ENCODE data around the gene XG. TPM values are rescaled to one million over a fixed set of nuclear protein-coding genes. Genes with fewer than 3 reads are reported as not detected.
"Not testable (repeated sequence)": the region's sequence is repeated elsewhere in the genome, so short reads cannot be mapped to it uniquely, and the experiment has no call there.

XG gene
- total RNA-seq, 3 donors from 2014 or later (not counting 1 experiment from before 2014, with no cell fraction given): 0.85 TPM; not detected in 2

DNA sequence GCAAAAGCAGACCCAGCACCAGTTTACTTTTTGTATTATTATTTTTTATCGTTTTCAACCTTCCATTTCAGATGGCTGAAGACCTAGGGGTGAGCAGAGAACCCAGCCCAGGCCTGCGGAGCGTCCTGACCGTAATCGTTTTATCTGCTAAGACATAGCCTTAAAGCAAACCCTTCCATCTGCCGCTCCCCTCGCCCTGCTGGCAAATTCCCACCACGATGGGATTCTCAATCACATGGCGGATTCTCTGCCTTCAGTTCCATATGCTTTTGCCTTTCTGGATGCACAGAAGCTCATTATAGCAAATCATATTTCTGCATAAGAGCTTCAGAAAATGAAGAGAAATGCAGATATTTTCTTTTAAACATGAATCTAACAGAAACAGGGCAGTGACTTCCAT lies 18.6 kb upstream of the XG start:
- Mint-ChIP-seq H3K36me3 (peaks cover 22% of the 10 kb centered on the region), H3K27me3 (ENCODE audit: low read depth in 2 of 2) (no peaks in the 10 kb centered on the region), H3K27ac (peak overlapping the region; percentile 29 to 37), H3K9me3 (no peaks in the 10 kb centered on the region), H3K4me1 (peaks cover 22 to 26% of the 10 kb centered on the region in 2 donors), H3K4me3 (peak overlapping the region; percentile 49)
- peaks cover 41% of the 10 kb centered on the region for H3K36me3 ChIP-seq (ENCODE audit: control insufficient read depth, insufficient read depth, low read length)
- DNase-seq: no peak
- H3K4me1 ChIP-seq (ENCODE audit: control insufficient read depth, insufficient read depth, low read length): peaks cover 6% of the 10 kb centered on the region
- H3K4me3 ChIP-seq (ENCODE audit: low read length): no peak overlapping the region
- TF ChIP-seq, protein P1, sequence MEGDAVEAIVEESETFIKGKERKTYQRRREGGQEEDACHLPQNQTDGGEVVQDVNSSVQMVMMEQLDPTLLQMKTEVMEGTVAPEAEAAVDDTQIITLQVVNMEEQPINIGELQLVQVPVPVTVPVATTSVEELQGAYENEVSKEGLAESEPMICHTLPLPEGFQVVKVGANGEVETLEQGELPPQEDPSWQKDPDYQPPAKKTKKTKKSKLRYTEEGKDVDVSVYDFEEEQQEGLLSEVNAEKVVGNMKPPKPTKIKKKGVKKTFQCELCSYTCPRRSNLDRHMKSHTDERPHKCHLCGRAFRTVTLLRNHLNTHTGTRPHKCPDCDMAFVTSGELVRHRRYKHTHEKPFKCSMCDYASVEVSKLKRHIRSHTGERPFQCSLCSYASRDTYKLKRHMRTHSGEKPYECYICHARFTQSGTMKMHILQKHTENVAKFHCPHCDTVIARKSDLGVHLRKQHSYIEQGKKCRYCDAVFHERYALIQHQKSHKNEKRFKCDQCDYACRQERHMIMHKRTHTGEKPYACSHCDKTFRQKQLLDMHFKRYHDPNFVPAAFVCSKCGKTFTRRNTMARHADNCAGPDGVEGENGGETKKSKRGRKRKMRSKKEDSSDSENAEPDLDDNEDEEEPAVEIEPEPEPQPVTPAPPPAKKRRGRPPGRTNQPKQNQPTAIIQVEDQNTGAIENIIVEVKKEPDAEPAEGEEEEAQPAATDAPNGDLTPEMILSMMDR (IDR thresholded peaks at IDR 0.05): no peak
- H3K9me3 ChIP-seq (ENCODE audit: control insufficient read depth, insufficient read depth, low read length): no peaks in the 10 kb centered on the region
- H3K27ac ChIP-seq (ENCODE audit: low read length): no peak overlapping the region
- H3K27me3 ChIP-seq (ENCODE audit: control insufficient read depth, insufficient read depth, low read length): no peaks in the 10 kb centered on the region
- no peak for ATAC-seq
- intact Hi-C loops (cut with micrococcal nuclease): no loop called here
- 89% methylated on average over 9 of the region's 9 CpGs for WGBS (ENCODE audit: insufficient coverage)

DNA sequence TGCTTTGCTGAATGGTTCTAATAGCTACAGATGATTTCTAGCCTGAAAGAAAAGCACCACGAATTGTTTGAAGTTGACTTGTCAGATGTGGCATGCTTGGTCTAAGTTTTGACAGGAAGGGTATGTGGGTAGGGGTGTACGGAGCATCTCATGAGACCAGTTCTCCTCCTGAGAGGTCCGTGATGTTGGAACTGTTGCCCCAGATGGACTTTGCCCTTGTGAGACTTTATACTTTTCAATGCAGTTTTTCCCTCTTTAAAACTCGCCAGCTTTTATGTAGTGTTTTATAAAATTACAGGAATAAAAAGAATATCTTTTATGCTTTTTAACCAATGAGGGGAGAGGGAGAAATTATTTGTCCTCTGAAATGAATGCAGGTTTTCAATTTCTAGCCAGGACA lies 16.6 kb upstream of the XG start:
- 77% methylated on average over 4 of the region's 4 CpGs for WGBS (ENCODE audit: insufficient coverage)
- TF ChIP-seq, protein P1 (IDR thresholded peaks at IDR 0.05): no peak
- no peak overlapping the region for H3K4me3 ChIP-seq (ENCODE audit: low read length)
- intact Hi-C loops (cut with micrococcal nuclease): no loop called here
- H3K27me3 Mint-ChIP-seq (ENCODE audit: low read depth in 2 of 2): no peaks in the 10 kb centered on the region
- peaks cover 10% of the 10 kb centered on the region for H3K36me3 Mint-ChIP-seq
- peaks cover 25 to 26% of the 10 kb centered on the region in 2 donors for H3K4me1 Mint-ChIP-seq
- H3K27ac ChIP-seq (ENCODE audit: low read length): no peak overlapping the region
- H3K9me3 Mint-ChIP-seq: no peaks in the 10 kb centered on the region
- no peaks in the 10 kb centered on the region for H3K27me3 ChIP-seq (ENCODE audit: control insufficient read depth, insufficient read depth, low read length)
- no peak for DNase-seq
- no peak overlapping the region for H3K4me3 Mint-ChIP-seq
- H3K4me1 ChIP-seq (ENCODE audit: control insufficient read depth, insufficient read depth, low read length): peaks cover 6% of the 10 kb centered on the region
- no peak for ATAC-seq
- no peak overlapping the region for H3K27ac Mint-ChIP-seq
- no peaks in the 10 kb centered on the region for H3K9me3 ChIP-seq (ENCODE audit: control insufficient read depth, insufficient read depth, low read length)
- H3K36me3 ChIP-seq (ENCODE audit: control insufficient read depth, insufficient read depth, low read length): peaks cover 31% of the 10 kb centered on the region

DNA sequence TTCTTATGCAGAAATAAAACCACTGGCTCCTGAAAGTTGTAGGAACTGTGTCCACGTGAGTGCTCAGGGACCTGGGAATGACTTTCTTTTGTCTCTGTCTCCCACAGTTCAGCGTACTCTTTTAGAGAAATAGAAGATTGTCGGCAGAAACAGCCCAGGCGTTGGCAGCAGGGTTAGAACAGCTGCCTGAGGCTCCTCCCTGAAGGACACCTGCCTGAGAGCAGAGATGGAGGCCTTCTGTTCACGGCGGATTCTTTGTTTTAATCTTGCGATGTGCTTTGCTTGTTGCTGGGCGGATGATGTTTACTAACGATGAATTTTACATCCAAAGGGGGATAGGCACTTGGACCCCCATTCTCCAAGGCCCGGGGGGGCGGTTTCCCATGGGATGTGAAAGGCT lies 11.2 kb upstream of the XG start:
- Mint-ChIP-seq H3K27me3 (ENCODE audit: low read depth in 2 of 2) (no peaks in the 10 kb centered on the region), H3K27ac (peak overlapping the region; percentile 25 to 31), H3K4me3 (no peak overlapping the region), H3K36me3 (peaks cover 15% of the 10 kb centered on the region), H3K9me3 (no peaks in the 10 kb centered on the region), H3K4me1 (peaks cover 0 to 5% of the 10 kb centered on the region in 2 donors)
- intact Hi-C loops (cut with micrococcal nuclease): no loop called here
- peaks cover 21% of the 10 kb centered on the region for H3K36me3 ChIP-seq (ENCODE audit: control insufficient read depth, insufficient read depth, low read length)
- no peaks in the 10 kb centered on the region for H3K27me3 ChIP-seq (ENCODE audit: control insufficient read depth, insufficient read depth, low read length)
- DNase-seq: no peak
- no peak overlapping the region for H3K4me3 ChIP-seq (ENCODE audit: low read length)
- TF ChIP-seq, protein P1 (IDR thresholded peaks at IDR 0.05): no peak
- H3K4me1 ChIP-seq (ENCODE audit: control insufficient read depth, insufficient read depth, low read length): no peaks in the 10 kb centered on the region
- no peaks in the 10 kb centered on the region for H3K9me3 ChIP-seq (ENCODE audit: control insufficient read depth, insufficient read depth, low read length)
- no peak overlapping the region for H3K27ac ChIP-seq (ENCODE audit: low read length)
- WGBS (ENCODE audit: insufficient coverage): 97% methylated on average over 11 of the region's 11 CpGs
- ATAC-seq: no peak

DNA sequence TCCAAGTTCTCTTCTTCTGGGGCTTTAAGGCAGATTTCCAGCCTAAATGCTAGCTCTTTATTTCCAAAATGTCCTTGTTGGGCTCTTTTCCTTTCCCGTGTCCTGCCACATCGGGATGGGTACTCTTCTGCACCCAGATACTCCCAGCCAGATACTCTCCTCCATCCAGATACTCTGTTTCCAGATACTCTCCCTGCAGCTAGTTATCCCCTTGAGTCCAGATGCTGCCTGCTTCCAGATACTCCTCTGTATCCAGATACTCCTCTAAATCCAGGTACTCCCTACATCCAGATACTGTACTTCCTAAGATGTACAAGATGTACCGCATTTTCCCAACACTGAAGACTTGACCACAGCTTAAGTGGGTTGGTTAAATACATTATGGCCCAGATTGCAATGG lies 10.5 kb upstream of the XG start:
- peaks cover 0 to 5% of the 10 kb centered on the region in 2 donors for H3K4me1 Mint-ChIP-seq
- no peaks in the 10 kb centered on the region for H3K9me3 ChIP-seq (ENCODE audit: control insufficient read depth, insufficient read depth, low read length)
- no peak overlapping the region for H3K27ac ChIP-seq (ENCODE audit: low read length)
- TF ChIP-seq, protein P1 (IDR thresholded peaks at IDR 0.05): no peak
- no peak overlapping the region for H3K4me3 Mint-ChIP-seq
- H3K36me3 ChIP-seq (ENCODE audit: control insufficient read depth, insufficient read depth, low read length): peaks cover 21% of the 10 kb centered on the region
- ATAC-seq (no peak), DNase-seq (no peak)
- no peaks in the 10 kb centered on the region for H3K27me3 ChIP-seq (ENCODE audit: control insufficient read depth, insufficient read depth, low read length)
- H3K9me3 Mint-ChIP-seq: no peaks in the 10 kb centered on the region
- intact Hi-C loops (cut with micrococcal nuclease): no loop called here
- WGBS (ENCODE audit: insufficient coverage): 99% methylated on average over 3 of the region's 3 CpGs
- peaks cover 15% of the 10 kb centered on the region for H3K36me3 Mint-ChIP-seq
- H3K4me3 ChIP-seq (ENCODE audit: low read length): no peak overlapping the region
- no peaks in the 10 kb centered on the region for H3K27me3 Mint-ChIP-seq (ENCODE audit: low read depth in 2 of 2)
- peak overlapping the region in 1 of 2 donors; percentile 58 for H3K27ac Mint-ChIP-seq
- no peaks in the 10 kb centered on the region for H3K4me1 ChIP-seq (ENCODE audit: control insufficient read depth, insufficient read depth, low read length)

DNA sequence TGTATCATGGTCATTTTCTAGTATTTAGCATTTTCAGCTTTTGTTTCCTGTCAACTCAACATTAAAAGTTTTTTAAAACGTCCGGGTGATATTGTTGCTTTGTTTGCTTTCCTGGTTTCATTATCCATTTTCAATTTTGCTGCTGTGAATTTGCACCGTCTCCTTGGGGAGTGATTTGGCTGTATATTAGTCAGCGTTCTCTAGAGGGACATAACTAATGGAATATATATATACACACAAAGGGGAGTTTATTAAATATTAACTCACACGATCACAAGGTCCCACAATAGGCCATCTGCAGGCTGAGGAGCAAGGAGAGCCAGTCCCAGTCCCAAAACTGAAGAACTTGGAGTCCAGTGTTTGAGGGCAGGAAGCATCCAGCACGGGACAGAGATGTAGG lies 5.6 kb upstream of the XG start:
- ATAC-seq; H3K27me3 ChIP-seq (ENCODE audit: control insufficient read depth, insufficient read depth, low read length); H3K27ac ChIP-seq (ENCODE audit: low read length); DNase-seq; H3K9me3 Mint-ChIP-seq; H3K36me3 ChIP-seq (ENCODE audit: control insufficient read depth, insufficient read depth, low read length); H3K4me1 ChIP-seq (ENCODE audit: control insufficient read depth, insufficient read depth, low read length); H3K4me3 ChIP-seq (ENCODE audit: low read length); H3K4me3 Mint-ChIP-seq; H3K4me1 Mint-ChIP-seq; H3K27me3 Mint-ChIP-seq (ENCODE audit: low read depth in 2 of 2); H3K9me3 ChIP-seq (ENCODE audit: control insufficient read depth, insufficient read depth, low read length); intact Hi-C loops (cut with micrococcal nuclease): not testable (repeated sequence)
- H3K36me3 Mint-ChIP-seq: peaks cover 15% of the 10 kb centered on the region
- 81% methylated on average over 4 of the region's 6 CpGs for WGBS (ENCODE audit: insufficient coverage)
- peak overlapping the region; percentile 4 to 51 for H3K27ac Mint-ChIP-seq

Data from natural killer cell (primary cell).